Activated CD4-positive, alpha-beta T cell treated with anti-CD3 and anti-CD28 coated beads, Interleukin-2, Interleukin-4, amounts not matched to agents 100 ng/mL and 50 ng/mL, durations not matched to agents 16 hours and 8 hours (primary cell): Measurements from ENCODE around the gene PTPRN2.
"Not testable (repeated sequence)": the region's sequence is repeated elsewhere in the genome, so short reads cannot be mapped to it uniquely, and the experiment has no call there.

Experiments
- DNase-seq: peaks from one replicate; pipeline ENCODE4 v3.0.0-alpha.2; 2020; ENCODE audit warnings: low spot score

Gene PTPRN2

DNA sequence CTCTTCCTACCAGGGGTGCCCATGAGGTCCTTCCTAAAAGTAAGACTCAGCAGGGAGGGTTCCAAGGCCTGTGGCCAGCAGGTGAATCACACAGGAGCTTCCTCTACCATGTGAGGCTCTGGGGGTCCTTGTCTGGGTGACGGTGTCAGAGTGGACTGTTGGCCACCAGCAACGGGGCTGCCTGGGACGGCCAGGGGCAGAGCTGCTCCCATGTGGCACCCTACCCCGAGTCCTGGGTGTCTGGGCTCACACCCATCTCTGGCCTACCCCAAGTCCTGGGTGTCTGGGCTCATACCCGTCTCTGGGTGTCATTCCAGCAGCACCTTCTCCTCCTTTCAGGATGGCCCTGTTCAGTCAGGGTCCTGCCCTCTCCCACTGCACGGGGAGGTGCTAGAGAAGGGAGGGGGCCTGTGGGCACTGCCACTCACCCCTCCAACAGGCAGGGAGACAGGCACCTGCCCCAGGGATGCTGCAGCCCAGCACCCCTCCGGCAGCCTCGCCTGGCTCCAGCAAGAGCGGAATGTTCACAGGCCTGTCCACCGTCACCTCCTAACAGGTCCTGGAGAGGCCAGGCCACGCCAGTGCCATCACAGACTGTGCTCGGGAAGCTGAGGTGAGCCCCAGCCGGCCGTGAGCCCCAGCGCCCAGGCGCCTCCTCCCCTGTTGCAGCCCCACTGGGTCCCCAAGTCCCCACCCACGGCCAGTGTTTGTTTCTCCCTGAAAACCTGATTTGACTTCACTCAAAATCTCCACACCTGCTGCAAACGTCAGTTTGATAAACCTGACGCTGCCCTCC, 143.7 kb downstream of the PTPRN2 start:
- no peak for DNase-seq

GRCh38 chr7:158443014-158443687, 144.5 kb downstream of the PTPRN2 start:
- no peak for DNase-seq

GRCh38 chr7:158442260-158442659, 145.4 kb downstream of the PTPRN2 start:
- DNase-seq, result no peak

DNA sequence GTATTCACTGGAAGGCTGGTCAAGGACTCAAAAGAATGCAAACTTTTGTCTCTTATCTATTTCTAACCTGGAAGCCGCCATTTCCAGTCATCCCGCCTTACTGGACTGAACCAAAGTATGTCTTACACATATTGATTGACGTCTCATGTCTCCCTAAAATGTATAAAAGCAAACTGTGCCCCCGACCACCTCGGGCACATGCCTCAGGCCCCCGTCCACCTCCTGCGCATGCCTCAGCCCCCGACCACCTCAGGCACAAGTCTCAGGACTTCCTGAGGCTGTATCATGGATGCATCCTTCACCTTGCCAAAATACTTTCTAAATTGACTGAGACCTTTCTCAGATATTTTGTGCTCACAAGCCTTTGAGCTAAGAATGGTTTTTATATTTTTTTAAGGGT, 148.6 kb downstream of the PTPRN2 start:
- DNase-seq, result no peak

GRCh38 chr7:158432369-158433341, 155.0 kb downstream of the PTPRN2 start:
- no peak for DNase-seq

- no peak for DNase-seq
These were observed 155.7 kb downstream of the PTPRN2 start for GRCh38 chr7:158431941-158432347.

DNA sequence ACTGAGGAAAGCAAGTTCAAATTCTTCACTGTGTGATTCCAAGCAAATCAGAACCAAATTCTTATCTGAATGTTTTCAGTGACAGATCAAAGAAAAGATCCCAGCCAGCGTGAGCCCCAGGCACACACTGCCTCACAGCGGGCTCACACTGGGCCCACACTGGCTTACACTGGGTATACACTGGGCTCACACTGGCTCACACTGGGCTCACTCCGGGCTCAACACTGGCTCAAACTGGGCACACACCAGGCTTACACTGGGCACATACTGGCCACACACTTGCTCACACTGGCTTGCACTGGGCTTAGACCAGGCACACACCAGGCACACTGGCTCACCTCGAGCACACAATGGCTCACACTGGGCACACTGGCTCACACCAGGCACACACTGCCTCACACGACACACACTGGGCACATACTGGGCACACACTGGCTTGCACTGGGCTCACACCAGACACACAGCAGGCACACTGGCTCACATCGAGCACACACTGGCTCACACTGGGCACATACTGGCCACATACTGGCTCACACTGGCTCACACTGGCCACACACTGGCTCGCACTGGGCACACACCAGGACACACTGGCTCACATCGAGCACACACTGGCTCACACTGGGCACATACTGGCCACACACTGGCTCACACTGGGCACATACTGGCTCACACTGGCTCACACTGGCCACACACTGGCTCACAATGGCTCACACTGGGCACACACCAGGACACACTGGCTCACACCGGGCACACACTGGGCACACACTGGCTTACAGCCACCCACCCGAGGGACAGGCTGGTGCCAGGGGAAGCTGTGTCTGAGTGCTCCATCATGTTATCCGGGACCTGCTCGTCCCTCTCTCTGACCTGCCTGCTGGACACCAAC, 156.3 kb downstream of the PTPRN2 start:
- no peak for DNase-seq

GRCh38 chr7:158430308-158431034, 157.2 kb downstream of the PTPRN2 start:
- no peak for DNase-seq

- no peak for DNase-seq
These were observed 158.5 kb downstream of the PTPRN2 start for GRCh38 chr7:158428837-158429753.

DNA sequence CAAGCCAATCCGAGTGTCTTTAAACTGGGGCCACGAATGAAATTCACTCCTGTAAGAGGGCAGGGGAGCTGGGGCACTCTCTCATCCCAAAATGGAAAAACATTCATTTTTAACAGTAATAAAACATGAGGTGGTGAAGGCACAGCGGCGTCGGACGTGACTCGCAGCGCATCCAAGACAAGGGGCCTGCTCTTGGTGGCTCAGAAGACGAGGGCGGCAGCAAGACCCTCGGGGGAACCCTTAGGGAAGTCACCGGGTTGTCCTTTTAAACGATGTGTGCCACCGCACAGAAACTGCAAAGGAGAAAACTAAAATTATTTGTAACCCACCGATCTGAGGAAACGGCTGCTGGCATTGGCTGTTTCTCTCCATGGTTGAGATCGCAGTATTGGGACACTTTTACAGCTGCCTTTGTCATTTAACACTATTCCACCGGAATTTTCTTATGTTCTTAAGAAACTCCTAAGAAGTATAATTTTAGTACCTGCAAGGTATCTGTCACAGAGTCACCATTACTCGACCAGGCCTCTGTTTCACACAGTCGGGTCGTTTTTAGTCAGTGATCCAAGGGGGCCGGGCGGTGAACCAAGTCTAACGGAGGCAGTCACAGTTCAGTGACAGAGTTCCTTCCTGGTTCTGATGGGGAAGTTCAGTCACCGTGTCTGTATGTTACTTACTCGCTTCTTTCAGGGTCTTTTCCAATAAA, 159.3 kb downstream of the PTPRN2 start:
- DNase-seq, result no peak

DNA sequence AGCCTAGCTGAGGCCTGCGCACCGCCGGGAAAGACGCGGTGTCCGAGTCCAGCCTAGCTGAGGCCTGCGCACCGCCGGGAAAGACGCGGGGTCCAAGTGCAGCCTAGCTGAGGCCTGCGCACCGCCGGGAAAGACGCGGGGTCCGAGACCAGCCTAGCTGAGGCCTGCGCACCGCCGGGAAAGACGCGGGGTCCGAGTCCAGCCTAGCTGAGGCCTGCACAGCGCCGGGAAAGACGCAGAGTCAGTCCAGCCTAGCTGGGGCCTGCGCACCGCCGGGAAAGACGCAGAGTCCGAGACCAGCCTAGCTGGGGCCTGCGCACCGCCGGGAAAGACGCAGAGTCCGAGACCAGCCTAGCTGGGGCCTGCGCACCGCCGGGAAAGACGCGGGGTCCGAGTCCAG, 161.9 kb downstream of the PTPRN2 start:
- not testable (repeated sequence) for DNase-seq

DNA sequence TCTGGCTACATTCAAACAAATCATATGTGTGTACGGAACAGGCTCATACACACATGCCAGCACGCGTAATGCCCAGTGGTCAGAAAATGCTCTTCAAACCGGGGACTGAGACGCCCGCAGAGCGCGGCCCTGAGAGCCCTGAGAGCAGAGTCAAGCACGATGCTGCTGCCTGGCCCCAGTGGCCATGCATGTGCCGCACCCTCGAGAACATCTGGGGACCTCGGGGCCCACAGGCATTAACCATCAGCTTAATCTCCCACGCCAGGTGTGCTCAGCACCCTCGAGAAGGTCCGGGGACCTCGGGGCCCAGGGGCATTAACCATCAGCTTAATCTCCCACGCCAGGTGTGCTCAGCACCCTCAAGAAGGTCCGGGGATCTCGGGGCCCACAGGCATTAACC, 163.1 kb downstream of the PTPRN2 start:
- no peak for DNase-seq

DNA sequence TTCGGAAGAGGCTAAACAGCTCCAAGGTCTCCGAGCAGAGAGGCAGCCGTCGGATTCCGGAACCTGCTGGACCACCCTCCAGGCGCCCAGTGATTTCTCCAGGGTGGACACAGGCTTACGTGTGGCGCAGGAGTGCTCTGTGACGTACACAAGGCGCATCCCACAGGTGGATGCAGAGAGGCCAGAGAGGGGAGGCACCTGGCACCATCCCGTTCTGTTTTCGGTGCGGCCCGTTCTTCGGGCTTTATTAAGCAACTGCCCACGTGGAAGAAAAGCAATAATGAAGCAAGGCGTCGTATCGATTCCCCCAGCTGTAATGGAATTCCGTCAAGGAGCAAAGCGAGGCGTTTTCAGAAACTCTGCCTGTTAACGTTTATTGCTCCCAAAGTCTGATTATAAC, 163.6 kb downstream of the PTPRN2 start:
- DNase-seq, result no peak

GRCh38 chr7:158422887-158423560, 164.6 kb downstream of the PTPRN2 start:
- DNase-seq, result no peak

GRCh38 chr7:158422196-158422886, 165.3 kb downstream of the PTPRN2 start:
- no peak for DNase-seq

- no peak for DNase-seq
These were observed 166.3 kb downstream of the PTPRN2 start for GRCh38 chr7:158421361-158421760.

- no peak for DNase-seq
These were observed 166.9 kb downstream of the PTPRN2 start for GRCh38 chr7:158420591-158421340.
